Subcutaneous abdominal adipose tissue (tissue), 5 donors: ENCODE results near the gene ABCC1.
"Not testable (repeated sequence)": the region's sequence is repeated elsewhere in the genome, so short reads cannot be mapped to it uniquely, and the experiment has no call there.

Experiments used
- H3K27ac ChIP-seq: one replicate; pipeline ENCODE4 v1.7.0; 2013; ENCODE audit warnings: low read depth, mild to moderate bottlenecking, inconsistent platforms, low read length, moderate library complexity
- H3K27me3 ChIP-seq, 5 donors: one replicate each; pipeline ENCODE4 v1.7.0; 2013; ENCODE audit warnings: low read length in 5 of 5, inconsistent platforms in 1 of 5; ENCODE audit not compliant: control insufficient read depth in 5 of 5, insufficient read depth in 4 of 5
- H3K36me3 ChIP-seq, 5 donors: one replicate each; pipeline ENCODE4 v1.7.0; 2013; ENCODE audit warnings: low read length in 5 of 5; ENCODE audit not compliant: control insufficient read depth in 5 of 5, insufficient read depth in 5 of 5
- H3K4me1 ChIP-seq, 5 donors: one replicate each; pipeline ENCODE4 v1.7.0; 2013; ENCODE audit warnings: low read length in 5 of 5, mild to moderate bottlenecking in 3 of 5, moderate library complexity in 1 of 5; ENCODE audit not compliant: control insufficient read depth in 5 of 5, insufficient read depth in 5 of 5
- H3K4me3 ChIP-seq, 5 donors: one replicate each; pipeline ENCODE4 v1.7.0; 2013; ENCODE audit warnings: low read length in 5 of 5, low read depth in 1 of 5
- H3K9ac ChIP-seq, 5 donors: one replicate each; pipeline ENCODE4 v1.7.0; 2013; ENCODE audit warnings: low read length in 5 of 5, mild to moderate bottlenecking in 4 of 5, moderate library complexity in 3 of 5
- H3K9me3 ChIP-seq, 5 donors: one replicate each; pipeline ENCODE4 v1.7.0; 2013; ENCODE audit warnings: low read length in 5 of 5; ENCODE audit not compliant: control insufficient read depth in 5 of 5
- donor health status: healthy.
- donor health status: healthy.
- donor health status: healthy.
- donor health status: healthy.
- donor health status: healthy.

ABCC1 gene

DNA sequence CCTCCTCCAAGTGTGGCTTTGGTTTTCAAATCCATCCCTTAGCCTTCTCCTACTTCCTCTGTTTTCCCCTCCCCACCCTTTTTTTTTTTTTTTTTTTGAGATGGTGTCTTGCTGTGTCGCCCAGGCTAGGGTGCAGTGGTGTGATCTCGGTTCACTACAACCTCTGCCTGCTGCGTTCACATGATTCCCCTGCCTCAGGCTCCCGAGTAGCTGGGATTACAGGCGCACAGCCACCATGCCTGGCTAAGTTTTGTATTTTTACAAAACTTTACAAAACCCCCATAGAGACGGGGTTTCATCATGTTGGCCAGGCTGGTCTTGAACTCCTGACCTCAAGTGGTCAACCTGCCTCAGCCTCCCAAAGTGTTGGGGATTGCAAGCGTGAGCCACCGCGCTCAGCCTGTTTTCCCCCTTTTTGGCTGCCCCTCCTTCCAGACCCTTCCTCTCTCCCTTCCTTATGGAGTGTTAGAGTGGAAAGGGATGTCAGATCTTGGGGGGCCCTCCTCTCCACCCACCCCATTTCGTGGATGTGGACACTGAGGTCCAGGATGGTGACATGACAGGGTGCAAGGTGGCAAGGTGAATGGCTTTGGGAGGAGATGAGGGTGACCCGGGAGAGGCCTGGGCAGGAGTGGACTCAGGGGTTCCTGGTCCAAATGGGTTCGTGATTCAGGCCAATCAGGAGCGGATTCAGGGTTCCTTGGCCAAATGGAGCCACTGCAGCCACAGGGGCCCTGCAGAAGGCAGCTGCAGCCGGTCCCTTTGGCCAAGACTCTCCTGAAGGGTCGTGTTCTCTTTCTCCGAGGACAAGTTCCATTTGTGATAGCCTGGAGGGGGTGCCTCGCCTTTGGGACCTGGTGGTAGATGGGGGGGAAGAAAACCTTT is 4.8 kb downstream of the ABCC1 start:
- Histone ChIP-seq H3K27me3 (no peaks in the 10 kb centered on the region), H3K4me1 (peaks cover 7 to 51% (median 42%) of the 10 kb centered on the region in 5 donors), H3K9ac (peak overlapping the region in 1 of 5 donors; percentile 35), H3K27ac (no peak overlapping the region), H3K36me3 (no peaks in the 10 kb centered on the region), H3K4me3 (no peak overlapping the region), H3K9me3 (no peaks in the 10 kb centered on the region)

- Histone ChIP-seq H3K4me1 (peaks cover 7 to 53% (median 42%) of the 10 kb centered on the region in 5 donors), H3K9me3 (no peaks in the 10 kb centered on the region), H3K4me3 (no peak overlapping the region), H3K27me3 (no peaks in the 10 kb centered on the region), H3K36me3 (no peaks in the 10 kb centered on the region), H3K9ac (peak overlapping the region in 1 of 5 donors; percentile 6), H3K27ac (peak overlapping the region; percentile 28)
Measured at GRCh38 chr16:15954814-15955151, 5.4 kb downstream of the ABCC1 start.

GRCh38 chr16:15955425-15955824 is 6.0 kb downstream of the ABCC1 start:
- H3K9ac ChIP-seq, result no peak overlapping the region
- H3K36me3 ChIP-seq, result no peaks in the 10 kb centered on the region
- no peaks in the 10 kb centered on the region for H3K27me3 ChIP-seq
- peaks cover 7 to 53% (median 37%) of the 10 kb centered on the region in 5 donors for H3K4me1 ChIP-seq
- H3K27ac ChIP-seq, result peak overlapping the region; percentile 28
- H3K4me3 ChIP-seq, result no peak overlapping the region
- no peaks in the 10 kb centered on the region for H3K9me3 ChIP-seq

DNA sequence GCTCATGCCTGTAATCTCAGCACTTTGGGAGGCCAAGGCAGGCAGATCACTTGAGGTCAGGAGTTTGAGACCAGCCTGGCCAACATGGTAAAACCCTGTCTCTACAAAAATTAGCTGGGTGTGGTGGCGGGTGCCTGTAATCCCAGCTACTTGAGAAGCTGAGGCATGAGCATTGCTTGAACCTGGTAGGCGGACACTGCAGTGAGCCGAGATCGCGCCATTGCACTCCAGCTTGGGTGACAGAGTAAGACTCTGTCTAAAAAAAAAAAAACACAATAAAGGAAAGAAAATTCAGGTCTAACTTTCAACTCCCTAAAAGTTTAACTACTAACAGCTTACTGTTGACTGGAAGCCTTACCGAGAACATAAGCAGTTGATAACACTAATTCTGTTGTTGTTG is 6.7 kb downstream of the ABCC1 start:
- peaks cover 7 to 51% (median 33%) of the 10 kb centered on the region in 5 donors for H3K4me1 ChIP-seq
- not testable (repeated sequence) for H3K9me3 ChIP-seq, H3K27me3 ChIP-seq, H3K9ac ChIP-seq, H3K27ac ChIP-seq, H3K36me3 ChIP-seq, H3K4me3 ChIP-seq

- Histone ChIP-seq H3K27me3 (no peaks in the 10 kb centered on the region), H3K9ac (no peak overlapping the region), H3K9me3 (no peaks in the 10 kb centered on the region), H3K4me3 (no peak overlapping the region), H3K27ac (no peak overlapping the region), H3K36me3 (no peaks in the 10 kb centered on the region), H3K4me1 (peaks cover 0 to 37% (median 23%) of the 10 kb centered on the region in 5 donors)
Measured at GRCh38 chr16:15958703-15959348, 9.4 kb downstream of the ABCC1 start.

DNA sequence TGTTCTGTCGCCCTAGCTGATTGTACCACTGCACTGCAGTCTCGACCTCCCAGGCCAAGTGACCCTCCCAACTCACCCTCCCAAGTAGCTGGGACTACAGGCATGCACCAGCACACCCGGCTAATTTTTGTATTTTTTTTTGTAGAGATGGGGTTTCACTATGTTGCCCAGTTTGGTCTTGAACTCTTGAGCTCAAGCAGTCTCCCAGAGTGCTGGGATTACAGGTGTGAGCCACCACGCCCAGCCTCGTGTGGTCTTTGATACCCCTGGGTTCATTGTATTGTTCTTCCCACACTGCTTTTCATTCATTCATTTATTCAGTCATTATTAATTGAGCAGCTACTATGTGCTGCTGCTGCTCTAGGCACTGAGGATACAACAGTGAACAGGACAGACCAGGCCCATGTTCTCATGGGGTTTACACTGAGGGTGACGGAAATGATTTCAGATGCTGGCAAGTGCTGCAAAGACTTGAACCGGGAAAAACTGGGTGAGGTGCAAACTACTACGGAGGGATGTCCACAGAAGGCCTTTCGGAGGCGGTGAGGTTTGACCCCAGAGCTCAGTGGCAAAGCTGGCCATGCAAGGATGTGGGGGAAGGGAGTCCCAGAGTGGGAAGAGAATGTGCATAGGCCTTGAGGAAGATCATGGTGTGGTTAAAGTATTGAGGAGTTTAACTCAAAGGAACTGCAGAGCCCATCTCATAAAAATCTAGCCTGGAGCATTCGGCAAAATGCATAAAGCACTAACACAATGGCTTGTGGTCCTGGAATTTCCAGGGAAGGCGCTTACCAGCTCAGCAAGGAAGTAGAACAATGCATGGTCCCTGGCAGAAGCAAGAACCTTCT is 10.9 kb downstream of the ABCC1 start:
- H3K36me3 ChIP-seq, result no peaks in the 10 kb centered on the region
- no peak overlapping the region for H3K9ac ChIP-seq
- H3K4me1 ChIP-seq, result peaks cover 0 to 34% (median 8%) of the 10 kb centered on the region in 5 donors
- peak overlapping the region in 1 of 5 donors; percentile 18 for H3K4me3 ChIP-seq
- H3K9me3 ChIP-seq, result no peaks in the 10 kb centered on the region
- H3K27ac ChIP-seq, result peak overlapping the region; percentile 26
- H3K27me3 ChIP-seq, result no peaks in the 10 kb centered on the region

GRCh38 chr16:15961060-15961511 is 11.7 kb downstream of the ABCC1 start:
- Histone ChIP-seq H3K9ac (no peak overlapping the region), H3K9me3 (no peaks in the 10 kb centered on the region), H3K27me3 (no peaks in the 10 kb centered on the region), H3K36me3 (no peaks in the 10 kb centered on the region), H3K4me3 (no peak overlapping the region), H3K27ac (no peak overlapping the region), H3K4me1 (peaks cover 0 to 34% (median 7%) of the 10 kb centered on the region in 5 donors)

GRCh38 chr16:15961571-15962090 is 12.2 kb downstream of the ABCC1 start:
- H3K9me3 ChIP-seq, result no peaks in the 10 kb centered on the region
- no peak overlapping the region for H3K9ac ChIP-seq
- peaks cover 0 to 35% (median 7%) of the 10 kb centered on the region in 5 donors for H3K4me1 ChIP-seq
- no peaks in the 10 kb centered on the region for H3K27me3 ChIP-seq
- no peak overlapping the region for H3K27ac ChIP-seq
- no peaks in the 10 kb centered on the region for H3K36me3 ChIP-seq
- no peak overlapping the region for H3K4me3 ChIP-seq

DNA sequence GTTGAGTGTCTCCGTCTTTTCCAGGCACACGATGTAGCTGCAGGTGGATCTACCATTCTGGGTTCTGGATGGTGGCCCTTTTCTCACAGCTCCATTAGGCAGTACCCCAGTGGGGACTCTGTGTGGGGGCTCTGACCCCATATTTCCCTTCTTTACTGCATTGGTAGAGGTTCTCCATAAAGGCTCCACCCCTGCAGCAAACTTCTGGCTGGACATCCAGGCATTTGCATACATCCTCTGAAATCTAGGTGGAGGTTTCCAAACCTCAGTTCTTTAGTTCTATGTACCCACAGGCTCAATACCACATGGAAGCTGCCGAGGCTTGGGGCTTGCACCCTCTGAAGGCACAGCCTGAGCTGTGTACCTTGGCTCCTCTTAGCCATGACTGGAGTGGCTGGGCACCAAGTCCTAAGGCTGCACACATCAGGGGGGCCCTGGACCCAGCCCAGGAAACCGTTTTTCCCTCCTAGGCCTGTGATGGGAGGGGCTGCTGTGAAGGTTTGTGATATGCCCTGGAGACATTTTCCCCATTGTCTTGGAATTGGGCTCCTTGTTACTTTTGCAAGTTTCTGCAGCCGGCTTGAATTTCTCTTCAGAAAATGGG is 14.0 kb downstream of the ABCC1 start:
- Histone ChIP-seq H3K4me1 (peaks cover 0 to 40% (median 8%) of the 10 kb centered on the region in 5 donors), H3K27ac (no peak overlapping the region)

More for the DNA sequence above, 14.0 kb downstream of the ABCC1 start:
- Histone ChIP-seq H3K9ac (no peak overlapping the region), H3K36me3 (no peaks in the 10 kb centered on the region), H3K27me3 (no peaks in the 10 kb centered on the region), H3K4me3 (no peak overlapping the region), H3K9me3 (no peaks in the 10 kb centered on the region)
